Prostate gland (tissue), 2 donors: ENCODE data around the gene TBX2. TPM values are rescaled to one million over a fixed set of nuclear protein-coding genes. Genes with fewer than 3 reads are reported as not detected.

Experiments
- DNase-seq: peaks from one replicate; pipeline ENCODE4 v3.0.0-alpha.2; 2019; ENCODE audit warnings: low spot score
- H3K27ac ChIP-seq, 2 donors: fragments of 200-600 bp; sonication (generic); 2 replicates each; pipeline ENCODE4 v1.5.1; 2017 to 2019
- H3K27me3 ChIP-seq: fragments of 200-600 bp; sonication (generic); replicated peaks from 2 replicates; pipeline ENCODE4 v1.5.1; 2019; ENCODE audit not compliant: insufficient read depth
- H3K36me3 ChIP-seq, 2 donors: fragments of 200-600 bp; sonication (generic); 1 replicate in 1 of 2; 2 replicates in 1 of 2; pipeline versions ENCODE4 v1.5.1 to v1.8.1; 2017 to 2019
- H3K4me1 ChIP-seq: fragments of 200-600 bp; sonication (generic); replicated peaks from 2 replicates; pipeline ENCODE4 v1.5.1; 2019
- H3K4me3 ChIP-seq, 2 donors: fragments of 200-600 bp; sonication (generic); 2 replicates each; pipeline ENCODE4 v1.5.1; 2017 to 2019
- H3K9me3 ChIP-seq: fragments of 200-600 bp; sonication (generic); 2 replicates; pipeline ENCODE4 v1.5.1; 2017
- POLR2A ChIP-seq: fragments of 450-650 bp; IDR thresholded peaks from one replicate; pipeline ENCODE4 v1.6.1; 2016; ENCODE audit warnings: antibody characterized with exemption, mild to moderate bottlenecking
- POLR2AphosphoS5 ChIP-seq: sonication (generic); formaldehyde crosslinking; IDR thresholded peaks from one replicate; pipeline ENCODE4 v1.6.1; 2017; ENCODE audit warnings: antibody characterized with exemption
- WGBS: methylation state at CpG from one replicate; pipeline ENCODE4 v1.1.5; 2018; 5-methylcytosine and 5-hydroxymethylcytosine counted together
- intact Hi-C: fragments of 100-400 bp; cut with DNase I; formaldehyde crosslinking; loops from one replicate; pipeline ENCODE4 v1.14.2; 2022
- total RNA-seq, 2 donors: library from RNA; depleted of rRNA; stranded (reverse); fragments of >200 nt; gene quantifications; one replicate each; pipeline ENCODE4 v1.1.0, GENCODE V29; 2016
- TF ChIP-seq, protein P1 (sequence below), 4 experiments: fragments of 200-600 bp in 2 of 4; fragments of 450-650 bp in 2 of 4; sonication (generic) in 2 of 4; IDR thresholded peaks; 1 replicate in 3 of 4; 2 replicates in 1 of 4; pipeline ENCODE4 v1.5.1; 2016 to 2019; ENCODE audit warnings: antibody characterized with exemption in 4 of 4, mild to moderate bottlenecking in 2 of 4, moderate library complexity in 2 of 4

TBX2 gene
- total RNA-seq, 2 donors from 2014 or later = 9.2 to 34.1 TPM

DNA sequence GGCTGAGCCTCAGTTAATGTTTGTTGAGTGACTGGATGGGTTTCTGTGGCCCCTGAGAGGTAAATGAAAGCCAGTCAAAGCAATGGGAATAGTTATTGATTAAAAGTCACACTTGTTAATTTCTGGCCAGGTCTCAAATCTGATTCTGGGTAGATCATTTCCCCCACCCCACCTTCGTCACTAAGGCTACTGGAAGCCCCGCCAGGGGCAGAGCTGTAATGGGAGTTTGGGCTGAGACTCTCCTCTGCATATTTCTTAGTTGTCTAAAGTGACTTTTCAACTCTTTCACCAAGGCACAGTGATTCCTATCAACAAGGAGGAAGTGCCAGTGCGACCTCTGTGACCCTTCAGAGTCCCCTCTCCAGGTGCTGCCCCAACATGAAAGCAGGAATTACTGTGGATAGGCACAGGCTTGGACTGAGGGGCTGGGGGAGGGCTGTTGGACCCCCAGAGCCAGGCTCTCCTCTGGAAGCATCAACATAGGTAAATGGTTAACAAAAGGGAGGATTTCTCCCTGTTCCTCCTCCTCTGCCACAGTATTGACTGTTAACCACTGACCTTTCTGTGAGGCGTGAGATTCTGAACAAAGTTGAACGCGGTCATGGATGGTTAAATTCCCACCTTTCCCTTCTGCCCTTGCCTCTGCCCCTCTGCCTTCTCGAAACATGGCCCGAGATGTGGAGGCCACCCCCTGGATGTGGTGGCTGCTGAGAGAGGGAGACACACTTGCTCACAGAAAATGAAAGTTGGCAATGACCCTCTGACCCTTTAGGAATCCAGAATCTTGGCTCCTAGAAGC lies 20.8 kb upstream of the TBX2 start:
- H3K9me3 ChIP-seq = no peaks in the 10 kb centered on the region
- no peaks in the 10 kb centered on the region for H3K36me3 ChIP-seq
- no peak overlapping the region for H3K4me3 ChIP-seq
- TF ChIP-seq, protein P1, sequence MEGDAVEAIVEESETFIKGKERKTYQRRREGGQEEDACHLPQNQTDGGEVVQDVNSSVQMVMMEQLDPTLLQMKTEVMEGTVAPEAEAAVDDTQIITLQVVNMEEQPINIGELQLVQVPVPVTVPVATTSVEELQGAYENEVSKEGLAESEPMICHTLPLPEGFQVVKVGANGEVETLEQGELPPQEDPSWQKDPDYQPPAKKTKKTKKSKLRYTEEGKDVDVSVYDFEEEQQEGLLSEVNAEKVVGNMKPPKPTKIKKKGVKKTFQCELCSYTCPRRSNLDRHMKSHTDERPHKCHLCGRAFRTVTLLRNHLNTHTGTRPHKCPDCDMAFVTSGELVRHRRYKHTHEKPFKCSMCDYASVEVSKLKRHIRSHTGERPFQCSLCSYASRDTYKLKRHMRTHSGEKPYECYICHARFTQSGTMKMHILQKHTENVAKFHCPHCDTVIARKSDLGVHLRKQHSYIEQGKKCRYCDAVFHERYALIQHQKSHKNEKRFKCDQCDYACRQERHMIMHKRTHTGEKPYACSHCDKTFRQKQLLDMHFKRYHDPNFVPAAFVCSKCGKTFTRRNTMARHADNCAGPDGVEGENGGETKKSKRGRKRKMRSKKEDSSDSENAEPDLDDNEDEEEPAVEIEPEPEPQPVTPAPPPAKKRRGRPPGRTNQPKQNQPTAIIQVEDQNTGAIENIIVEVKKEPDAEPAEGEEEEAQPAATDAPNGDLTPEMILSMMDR (IDR thresholded peaks at IDR 0.05) = no peak
- TF ChIP-seq POLR2AphosphoS5 (no peak), POLR2A (no peak)
- no peak for DNase-seq
- no peak overlapping the region for H3K27ac ChIP-seq
- H3K4me1 ChIP-seq = no peaks in the 10 kb centered on the region
- H3K27me3 ChIP-seq = no peaks in the 10 kb centered on the region
- 91% methylated on average over 8 of the region's 8 CpGs for WGBS
- intact Hi-C loops = no loop called here

DNA sequence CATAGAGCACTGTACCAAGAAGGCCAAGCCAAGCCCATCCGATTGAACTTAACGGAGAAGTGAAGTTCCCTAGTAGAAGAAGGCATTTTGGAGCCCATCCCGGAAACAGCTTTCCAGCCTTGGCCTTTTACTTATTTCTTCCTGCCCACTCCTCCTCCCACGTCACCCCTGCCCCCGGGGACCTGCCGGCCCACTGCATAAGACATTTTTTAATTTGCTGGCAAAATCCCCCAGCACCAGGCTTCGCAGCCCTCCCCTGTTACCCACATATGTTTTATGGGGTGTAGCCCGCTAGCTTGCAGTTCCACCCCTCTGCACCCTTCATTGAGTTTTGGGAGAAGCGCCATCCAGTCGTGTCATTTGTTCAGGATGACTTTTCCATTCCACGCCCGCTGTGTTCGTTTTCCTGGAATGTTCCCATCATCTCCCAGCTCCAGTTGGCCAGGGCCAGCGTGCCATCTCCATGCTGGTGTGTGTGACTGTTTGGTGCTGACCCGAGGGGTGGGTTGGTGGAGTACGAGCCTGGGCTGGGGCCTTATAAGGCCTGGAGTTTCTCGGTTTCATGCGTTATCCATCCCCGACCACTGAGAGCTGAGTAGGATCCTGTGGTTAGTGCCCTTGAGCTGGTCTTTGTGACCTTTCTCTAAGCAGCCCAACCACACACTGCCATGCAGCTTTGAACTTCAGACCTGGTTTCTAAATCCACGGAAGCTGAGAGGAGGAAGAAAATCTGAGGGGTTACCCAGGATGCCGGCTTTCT lies 20.0 kb upstream of the TBX2 start:
- no peaks in the 10 kb centered on the region for H3K36me3 ChIP-seq
- H3K27me3 ChIP-seq = no peaks in the 10 kb centered on the region
- H3K27ac ChIP-seq = no peak overlapping the region
- intact Hi-C loops = no loop called here
- H3K4me3 ChIP-seq = no peak overlapping the region
- no peaks in the 10 kb centered on the region for H3K4me1 ChIP-seq
- TF ChIP-seq, protein P1 (IDR thresholded peaks at IDR 0.05) = no peak
- TF ChIP-seq POLR2AphosphoS5 = no peak
- TF ChIP-seq POLR2A = no peak
- no peaks in the 10 kb centered on the region for H3K9me3 ChIP-seq
- 92% methylated on average over 21 of the region's 21 CpGs for WGBS
- no peak for DNase-seq

- Histone ChIP-seq H3K27ac (no peak overlapping the region), H3K36me3 (no peaks in the 10 kb centered on the region), H3K4me1 (no peaks in the 10 kb centered on the region), H3K4me3 (no peak overlapping the region), H3K27me3 (no peaks in the 10 kb centered on the region), H3K9me3 (no peaks in the 10 kb centered on the region)
- TF ChIP-seq POLR2A = no peak
- no peak for TF ChIP-seq POLR2AphosphoS5
- TF ChIP-seq, protein P1 (IDR thresholded peaks at IDR 0.05) = no peak
- intact Hi-C loops = no loop called here
- no peak for DNase-seq
- WGBS = 73% methylated on average over 10 of the region's 10 CpGs
These were observed 19.3 kb upstream of the TBX2 start for GRCh38 chr17:61380217-61380835.

DNA sequence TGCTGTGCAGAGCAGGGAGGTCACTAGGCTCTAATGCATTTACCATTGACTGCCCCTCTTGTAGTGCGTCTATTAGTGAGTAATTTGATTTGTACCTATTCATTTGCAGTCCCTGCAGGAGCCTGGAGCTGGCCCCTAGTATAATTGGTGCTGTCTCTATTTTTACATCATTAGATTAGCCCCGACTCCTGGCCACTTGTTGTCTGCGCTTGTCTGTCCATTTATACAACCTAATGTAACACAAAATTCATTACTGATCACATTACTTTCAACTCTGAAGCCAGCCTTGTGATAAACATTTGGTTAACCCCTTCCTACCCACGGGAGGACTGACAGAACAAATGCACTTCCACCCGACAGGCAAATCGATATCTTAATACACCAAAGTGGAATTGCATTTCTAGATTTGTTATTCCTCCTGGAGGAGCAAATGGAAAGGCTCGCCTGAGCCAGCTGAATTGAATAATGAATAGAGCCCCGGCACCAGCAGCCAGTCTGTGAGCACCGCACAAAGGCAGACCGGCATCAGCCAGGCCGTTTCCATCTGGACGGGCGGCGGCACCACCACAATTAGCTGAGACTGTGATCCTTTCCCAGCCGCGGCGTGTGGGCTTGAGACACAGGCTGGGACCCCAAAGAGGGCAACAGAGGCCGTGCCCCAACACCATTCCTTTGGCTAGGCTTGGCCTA lies 18.7 kb upstream of the TBX2 start:
- no peaks in the 10 kb centered on the region for H3K4me1 ChIP-seq
- H3K4me3 ChIP-seq = no peak overlapping the region
- no peaks in the 10 kb centered on the region for H3K27me3 ChIP-seq
- WGBS = 94% methylated on average over 18 of the region's 18 CpGs
- TF ChIP-seq POLR2A = no peak
- TF ChIP-seq, protein P1 (IDR thresholded peaks at IDR 0.05) = no peak
- TF ChIP-seq POLR2AphosphoS5 = no peak
- intact Hi-C loops = no loop called here
- no peak overlapping the region for H3K27ac ChIP-seq
- no peaks in the 10 kb centered on the region for H3K9me3 ChIP-seq
- no peak for DNase-seq
- no peaks in the 10 kb centered on the region for H3K36me3 ChIP-seq
